AG09309 (cell line): Measurements from ENCODE around the gene BTG2.
A peak's percentile ranks its signal among the peaks of the same experiment; 100 is the strongest.

ENCODE experiments used
- DNase-seq: peaks from one replicate; pipeline ENCODE4 v3.0.0-alpha.2; 2010; ENCODE audit warnings: low read depth
- H3K4me3 ChIP-seq: 2 replicates; pipeline ENCODE4 v1.5.1; 2011; ENCODE audit warnings: mild to moderate bottlenecking, low read depth, low read length, moderate library complexity; ENCODE audit not compliant: control insufficient read depth
- CTCF ChIP-seq: IDR thresholded peaks from 2 replicates; pipeline ENCODE4 v1.5.1; 2011; ENCODE audit warnings: mild to moderate bottlenecking, low read depth, low read length, inconsistent platforms; ENCODE audit not compliant: insufficient read depth, control insufficient read depth; ENCODE audit errors: missing control alignments

BTG2 gene

GRCh38 chr1:203272633-203273205, 32.6 kb upstream of the BTG2 start:
- no peak for DNase-seq
- H3K4me3 ChIP-seq = no peak overlapping the region
- TF ChIP-seq CTCF = no peak

GRCh38 chr1:203273206-203273868, 32.0 kb upstream of the BTG2 start:
- H3K4me3 ChIP-seq = no peak overlapping the region
- peak; percentile 97 for TF ChIP-seq CTCF
- DNase-seq = no peak

GRCh38 chr1:203273869-203274602, 31.3 kb upstream of the BTG2 start:
- DNase-seq = no peak
- no peak for TF ChIP-seq CTCF
- no peak overlapping the region for H3K4me3 ChIP-seq

GRCh38 chr1:203274603-203275381, 30.5 kb upstream of the BTG2 start:
- no peak for TF ChIP-seq CTCF
- DNase-seq = no peak
- no peak overlapping the region for H3K4me3 ChIP-seq

GRCh38 chr1:203275656-203276272, 29.6 kb upstream of the BTG2 start:
- no peak overlapping the region for H3K4me3 ChIP-seq
- no peak for TF ChIP-seq CTCF
- no peak for DNase-seq

GRCh38 chr1:203276408-203276807, 28.9 kb upstream of the BTG2 start:
- no peak for DNase-seq
- H3K4me3 ChIP-seq = no peak overlapping the region
- TF ChIP-seq CTCF = no peak
